Neural cell (in vitro differentiated cells): Measurements from ENCODE around the gene ANKRD28. TPM values are rescaled to one million over a fixed set of nuclear protein-coding genes. Genes with fewer than 3 reads are reported as not detected.
A peak's percentile ranks its signal among the peaks of the same experiment; 100 is the strongest.

ENCODE experiments used
- H2AFZ ChIP-seq: fragments of 200-600, 300-800 bp; sonication (generic), shearing (Covaris generic); 2 replicates; pipeline ENCODE4 v1.6.0; 2014; ENCODE audit warnings: low read depth, mild to moderate bottlenecking, antibody characterized with exemption, low read length, moderate library complexity
- H3F3A ChIP-seq: fragments of 200-600 bp; shearing (Covaris generic); 2 replicates; pipeline ENCODE4 v1.6.1; 2016; ENCODE audit warnings: mild to moderate bottlenecking, moderate library complexity, mixed read lengths, antibody characterized with exemption, low read length; ENCODE audit not compliant: insufficient read depth, poor library complexity, severe bottlenecking
- H3K27ac ChIP-seq: fragments of 200-600, 300-800 bp; sonication (generic), shearing (Covaris generic); 2 replicates; pipeline ENCODE4 v1.5.1; 2014; ENCODE audit warnings: mild to moderate bottlenecking, low read length, moderate library complexity
- H3K27me3 ChIP-seq: fragments of 300-800, 200-600 bp; sonication (generic), shearing (Covaris generic); 2 replicates; pipeline ENCODE4 v1.6.0; 2014; ENCODE audit warnings: mild to moderate bottlenecking, low read depth, low read length, moderate library complexity; ENCODE audit not compliant: insufficient read depth
- H3K36me3 ChIP-seq: fragments of 300-800, 200-600 bp; sonication (generic), shearing (Covaris generic); 2 replicates; pipeline ENCODE4 v1.5.1; 2014; ENCODE audit warnings: mild to moderate bottlenecking, antibody characterized with exemption, low read length, moderate library complexity; ENCODE audit not compliant: insufficient read depth
- H3K4me2 ChIP-seq: fragments of 300-800, 200-600 bp; sonication (generic), shearing (Covaris generic); 2 replicates; pipeline ENCODE4 v1.6.0; 2014; ENCODE audit warnings: mild to moderate bottlenecking, low read length
- H3K4me3 ChIP-seq: fragments of 300-800, 200-600 bp; sonication (generic), shearing (Covaris generic); 2 replicates; pipeline ENCODE4 v1.5.1; 2014; ENCODE audit warnings: mild to moderate bottlenecking, low read length, moderate library complexity
- H3K79me2 ChIP-seq: fragments of 200-600 bp; shearing (Covaris generic); replicated peaks from 2 replicates; pipeline ENCODE4 v1.6.0; 2014; ENCODE audit warnings: mild to moderate bottlenecking, low read length, moderate library complexity; ENCODE audit not compliant: insufficient read depth
- H3K9ac ChIP-seq: fragments of 300-800, 200-600 bp; sonication (generic), shearing (Covaris generic); 2 replicates; pipeline ENCODE4 v1.6.1; 2016; ENCODE audit warnings: mild to moderate bottlenecking, low read length, mixed read lengths
- H3K9me2 ChIP-seq: fragments of 200-600 bp; shearing (Covaris generic); 2 replicates; pipeline ENCODE4 v1.6.1; 2016; ENCODE audit warnings: mild to moderate bottlenecking, low read length, mixed read lengths; ENCODE audit not compliant: insufficient read depth
- H3K9me3 ChIP-seq: fragments of 200-600, 300-800 bp; sonication (generic), shearing (Covaris generic); 2 replicates; pipeline ENCODE4 v1.6.1; 2016; ENCODE audit warnings: mild to moderate bottlenecking, mixed run types, low read length, moderate library complexity, mixed read lengths
- H4K20me1 ChIP-seq: fragments of 200-600 bp; shearing (Covaris generic); 2 replicates; pipeline ENCODE4 v1.6.1; 2016; ENCODE audit warnings: mild to moderate bottlenecking, mixed run types; ENCODE audit not compliant: insufficient read depth
- CTCF ChIP-seq: fragments of 450-650 bp; IDR thresholded peaks from 2 replicates; pipeline ENCODE4 v1.5.1; 2014; ENCODE audit warnings: antibody characterized with exemption, mild to moderate bottlenecking, moderate library complexity; ENCODE audit not compliant: poor library complexity, severe bottlenecking
- EP300 ChIP-seq: fragments of 450-650 bp; conservative IDR thresholded peaks from 2 replicates; pipeline ENCODE4 v1.6.1; 2014; ENCODE audit warnings: antibody characterized with exemption, mild to moderate bottlenecking, moderate library complexity; ENCODE audit not compliant: poor library complexity, severe bottlenecking
- EZH2 ChIP-seq: fragments of 200-600, 300-800 bp; shearing (Covaris generic), sonication (generic); IDR thresholded peaks from 2 replicates; pipeline ENCODE4 v1.6.1; 2014; ENCODE audit warnings: antibody characterized with exemption, low read length, borderline replicate concordance, mild to moderate bottlenecking; ENCODE audit not compliant: insufficient read depth, poor library complexity, severe bottlenecking
- MXI1 ChIP-seq: fragments of 450-650 bp; conservative IDR thresholded peaks from 2 replicates; pipeline ENCODE4 v1.6.1; 2014; ENCODE audit warnings: antibody characterized with exemption, mild to moderate bottlenecking; ENCODE audit not compliant: poor library complexity, severe bottlenecking
- POLR2AphosphoS5 ChIP-seq: IDR thresholded peaks from 2 replicates; pipeline ENCODE4 v1.6.1; 2012
- RAD21 ChIP-seq: fragments of 450-650 bp; conservative IDR thresholded peaks from 2 replicates; pipeline ENCODE4 v1.6.1; 2014; ENCODE audit warnings: antibody characterized with exemption, mild to moderate bottlenecking, moderate library complexity
- REST ChIP-seq: IDR thresholded peaks from 2 replicates; pipeline ENCODE4 v1.6.1; 2012; ENCODE audit warnings: borderline replicate concordance
- SMC3 ChIP-seq: fragments of 450-650 bp; conservative IDR thresholded peaks from 2 replicates; pipeline ENCODE4 v1.6.1; 2014; ENCODE audit warnings: antibody characterized with exemption, mild to moderate bottlenecking, moderate library complexity; ENCODE audit not compliant: poor library complexity
- TAF1 ChIP-seq: IDR thresholded peaks from 2 replicates; pipeline ENCODE4 v1.6.1; 2012; ENCODE audit warnings: low read depth
- polyA plus RNA-seq: library from polyadenylated mRNA; depleted of rRNA; stranded (reverse); fragments of >200 nt; gene quantifications from 2 replicates; pipeline ENCODE4 v1.2.3, GENCODE V29; 2014

ANKRD28 gene
- polyA plus RNA-seq, 1 donor from 2014 or later = 101 TPM

GRCh38 chr3:15800327-15800726 lies 2.5 kb upstream of the ANKRD28 start:
- no peaks in the 10 kb centered on the region for H3F3A ChIP-seq
- peaks cover 13% of the 10 kb centered on the region for H3K79me2 ChIP-seq
- no peak for TF ChIP-seq EP300
- TF ChIP-seq EZH2 = no peak
- TF ChIP-seq RAD21 = no peak
- TF ChIP-seq TAF1 = no peak
- no peak for TF ChIP-seq CTCF
- TF ChIP-seq MXI1 = no peak
- TF ChIP-seq REST = no peak
- TF ChIP-seq SMC3 = no peak
- no peak for TF ChIP-seq POLR2AphosphoS5
- H4K20me1 ChIP-seq = no peaks in the 10 kb centered on the region
- H3K27ac ChIP-seq = no peak overlapping the region
- no peaks in the 10 kb centered on the region for H3K36me3 ChIP-seq
- H3K4me3 ChIP-seq = no peak overlapping the region
- H2AFZ ChIP-seq = no peak overlapping the region
- no peak overlapping the region for H3K4me2 ChIP-seq
- H3K9me2 ChIP-seq = no peaks in the 10 kb centered on the region
- H3K9ac ChIP-seq = no peak overlapping the region
- H3K27me3 ChIP-seq = no peaks in the 10 kb centered on the region
- no peaks in the 10 kb centered on the region for H3K9me3 ChIP-seq

GRCh38 chr3:15798533-15799245 lies 910 bp upstream of the ANKRD28 start:
- peak overlapping the region; percentile 87 for H3K4me2 ChIP-seq
- H3K4me3 ChIP-seq = peak overlapping the region; percentile 66
- H3K9me3 ChIP-seq = no peaks in the 10 kb centered on the region
- no peaks in the 10 kb centered on the region for H3F3A ChIP-seq
- peak overlapping the region; percentile 71 for H3K27ac ChIP-seq
- peak overlapping the region; percentile 56 for H3K9ac ChIP-seq
- H4K20me1 ChIP-seq = no peaks in the 10 kb centered on the region
- no peak overlapping the region for H2AFZ ChIP-seq
- no peaks in the 10 kb centered on the region for H3K36me3 ChIP-seq
- no peaks in the 10 kb centered on the region for H3K9me2 ChIP-seq
- no peaks in the 10 kb centered on the region for H3K27me3 ChIP-seq
- peaks cover 12% of the 10 kb centered on the region for H3K79me2 ChIP-seq
- TF ChIP-seq TAF1 = no peak
- no peak for TF ChIP-seq POLR2AphosphoS5
- TF ChIP-seq CTCF = no peak
- no peak for TF ChIP-seq EZH2
- TF ChIP-seq EP300 = no peak
- no peak for TF ChIP-seq MXI1
- no peak for TF ChIP-seq RAD21
- no peak for TF ChIP-seq SMC3
- no peak for TF ChIP-seq REST
